ENCODE data around the gene SMYD3. TPM values are rescaled to one million over a fixed set of nuclear protein-coding genes. Genes with fewer than 3 reads are reported as not detected.

The SMYD3 gene
- total and polyA plus RNA-seq, 2 donors (not counting 1 experiment from before 2014, with no cell fraction given), result 69.4 to 83.1 TPM

GRCh38 chr1:245752561-245752960 is 754.5 kb downstream of the SMYD3 start:
- TF ChIP-seq CTCF (conservative IDR thresholded peaks at IDR 0.05 in 1 of 2, IDR thresholded peaks at IDR 0.05 in 1 of 2; ENCODE audit: low read depth in 1 of 2, low read length in 2 of 2) (no peak), EZH2 (IDR thresholded peaks at IDR 0.05; ENCODE audit: low read length, missing control alignments) (no peak)
- no peak for DNase-seq (ENCODE audit: low read depth in 2 of 2)
- no peaks in the 10 kb centered on the region for H3K79me2 ChIP-seq (ENCODE audit: control insufficient read depth, insufficient read depth, low read length)
- no peak overlapping the region for H3K4me2 ChIP-seq (ENCODE audit: extremely low read depth, insufficient read depth, low read length)
- H2AFZ ChIP-seq (ENCODE audit: low read length), result no peak overlapping the region
- H3K4me1 ChIP-seq (ENCODE audit: control insufficient read depth, extremely low read depth, insufficient read depth, low read length), result no peaks in the 10 kb centered on the region
- H4K20me1 ChIP-seq (ENCODE audit: control insufficient read depth, extremely low read depth, insufficient read depth, low read length), result no peaks in the 10 kb centered on the region
- H3K36me3 ChIP-seq (ENCODE audit: control insufficient read depth, insufficient read depth, low read length), result no peaks in the 10 kb centered on the region
- no peaks in the 10 kb centered on the region for H3K27me3 ChIP-seq (ENCODE audit: control insufficient read depth, insufficient read depth, low read length)
- no peak overlapping the region for H3K9ac ChIP-seq (ENCODE audit: insufficient read depth, low read length)
- no peaks in the 10 kb centered on the region for H3K9me3 ChIP-seq (ENCODE audit: control insufficient read depth, insufficient read depth, low read depth, low read length)
- no peak overlapping the region for H3K4me3 ChIP-seq (replicated peaks in 1 of 4; ENCODE audit: control extremely low read depth in 1 of 4, insufficient read depth in 1 of 4, low read depth in 3 of 4, low read length in 4 of 4)
- H3K27ac ChIP-seq (ENCODE audit: insufficient read depth, low read length), result no peak overlapping the region

GRCh38 chr1:245751726-245752470 is 755.2 kb downstream of the SMYD3 start:
- no peak overlapping the region for H3K4me2 ChIP-seq (ENCODE audit: extremely low read depth, insufficient read depth, low read length)
- no peak overlapping the region for H2AFZ ChIP-seq (ENCODE audit: low read length)
- no peaks in the 10 kb centered on the region for H3K27me3 ChIP-seq (ENCODE audit: control insufficient read depth, insufficient read depth, low read length)
- TF ChIP-seq EZH2 (IDR thresholded peaks at IDR 0.05; ENCODE audit: low read length, missing control alignments) (no peak), CTCF (conservative IDR thresholded peaks at IDR 0.05 in 1 of 2, IDR thresholded peaks at IDR 0.05 in 1 of 2; ENCODE audit: low read depth in 1 of 2, low read length in 2 of 2) (no peak)
- no peaks in the 10 kb centered on the region for H4K20me1 ChIP-seq (ENCODE audit: control insufficient read depth, extremely low read depth, insufficient read depth, low read length)
- no peaks in the 10 kb centered on the region for H3K4me1 ChIP-seq (ENCODE audit: control insufficient read depth, extremely low read depth, insufficient read depth, low read length)
- H3K27ac ChIP-seq (ENCODE audit: insufficient read depth, low read length), result no peak overlapping the region
- no peak overlapping the region for H3K4me3 ChIP-seq (replicated peaks in 1 of 4; ENCODE audit: control extremely low read depth in 1 of 4, insufficient read depth in 1 of 4, low read depth in 3 of 4, low read length in 4 of 4)
- H3K9ac ChIP-seq (ENCODE audit: insufficient read depth, low read length), result no peak overlapping the region
- no peaks in the 10 kb centered on the region for H3K79me2 ChIP-seq (ENCODE audit: control insufficient read depth, insufficient read depth, low read length)
- DNase-seq (ENCODE audit: low read depth in 2 of 2), result peak in 1 of 2 donors; percentile 63
- no peaks in the 10 kb centered on the region for H3K36me3 ChIP-seq (ENCODE audit: control insufficient read depth, insufficient read depth, low read length)
- H3K9me3 ChIP-seq (ENCODE audit: control insufficient read depth, insufficient read depth, low read depth, low read length), result no peaks in the 10 kb centered on the region

- Histone ChIP-seq H3K79me2 (ENCODE audit: control insufficient read depth, insufficient read depth, low read length) (no peaks in the 10 kb centered on the region), H3K27ac (ENCODE audit: insufficient read depth, low read length) (no peak overlapping the region), H3K9ac (ENCODE audit: insufficient read depth, low read length) (no peak overlapping the region), H3K4me2 (ENCODE audit: extremely low read depth, insufficient read depth, low read length) (no peak overlapping the region), H3K9me3 (ENCODE audit: control insufficient read depth, insufficient read depth, low read depth, low read length) (no peaks in the 10 kb centered on the region), H3K36me3 (ENCODE audit: control insufficient read depth, insufficient read depth, low read length) (no peaks in the 10 kb centered on the region), H4K20me1 (ENCODE audit: control insufficient read depth, extremely low read depth, insufficient read depth, low read length) (no peaks in the 10 kb centered on the region), H3K4me3 (replicated peaks in 1 of 4; ENCODE audit: control extremely low read depth in 1 of 4, insufficient read depth in 1 of 4, low read depth in 3 of 4, low read length in 4 of 4) (no peak overlapping the region), H2AFZ (ENCODE audit: low read length) (no peak overlapping the region), H3K27me3 (ENCODE audit: control insufficient read depth, insufficient read depth, low read length) (no peaks in the 10 kb centered on the region), H3K4me1 (ENCODE audit: control insufficient read depth, extremely low read depth, insufficient read depth, low read length) (no peaks in the 10 kb centered on the region)
- TF ChIP-seq CTCF (conservative IDR thresholded peaks at IDR 0.05 in 1 of 2, IDR thresholded peaks at IDR 0.05 in 1 of 2; ENCODE audit: low read depth in 1 of 2, low read length in 2 of 2) (no peak), EZH2 (IDR thresholded peaks at IDR 0.05; ENCODE audit: low read length, missing control alignments) (no peak)
- peak; percentile 51 to 93 for DNase-seq (ENCODE audit: low read depth in 2 of 2)
Observed at GRCh38 chr1:245751116-245751515, 756.0 kb downstream of the SMYD3 start.
